B cell (primary cell): Measurements from ENCODE around the gene TTLL5.

Experiments used
- CTCF ChIP-seq: fragments of 200-600 bp; IDR thresholded peaks from one replicate; pipeline ENCODE4 v1.8.0; 2022; ENCODE audit warnings: antibody characterized with exemption, mild to moderate bottlenecking
- EZH2 ChIP-seq: IDR thresholded peaks from 2 replicates; pipeline ENCODE4 v1.6.1; 2012; ENCODE audit warnings: borderline replicate concordance, low read depth, mild to moderate bottlenecking, moderate library complexity, low read length; ENCODE audit not compliant: insufficient read depth, poor library complexity, severe bottlenecking

- no peak for TF ChIP-seq CTCF
- no peak for TF ChIP-seq EZH2
Observed at GRCh38 chr14:75941030-75941429, 280.0 kb downstream of the TTLL5 start.
